ENCODE data around the gene VWA5A. TPM values are rescaled to one million over a fixed set of nuclear protein-coding genes. Genes with fewer than 3 reads are reported as not detected.

The VWA5A gene
- total RNA-seq, result 7.6 TPM

GRCh38 chr11:124114942-124115781 lies at the start of gene VWA5A:
TSS of gene VWA5A (plus strand) at chr11:124115450. CDS start at chr11:124117512, 2,062 bp downstream.
- Histone ChIP-seq H3K27me3 (no peaks in the 10 kb centered on the region), H3K36me3 (peaks cover 18 to 28% of the 10 kb centered on the region in 2 donors), H3K4me3 (peak within 1 kb of the TSS; percentile 49 to 72), H3K27ac (peak within 1 kb of the TSS; percentile 57 to 61), H3K9me3 (no peaks in the 10 kb centered on the region), H3K4me1 (peaks cover 0 to 6% of the 10 kb centered on the region in 2 donors)
- intact Hi-C loops (cut with DNase I), result loop anchor here (2.0 to 10.0 kb wide), 5 partner anchors 80 to 2000 kb away; partner anchors contain the start of genes SIAE, SPA17, STT3A and TMEM218
- TF ChIP-seq CTCF (IDR thresholded peaks at IDR 0.05), result no peak
- peak; percentile 44 to 92 for DNase-seq (ENCODE audit: low spot score in 2 of 2)

GRCh38 chr11:124068601-124069110 lies 46.6 kb upstream of the VWA5A start:
- H3K4me3 ChIP-seq, result no peak overlapping the region
- no peak for TF ChIP-seq CTCF (IDR thresholded peaks at IDR 0.05)
- no peak overlapping the region for H3K27ac ChIP-seq

GRCh38 chr11:124069429-124070401 lies 45.5 kb upstream of the VWA5A start:
- Histone ChIP-seq H3K9me3 (no peaks in the 10 kb centered on the region), H3K27me3 (no peaks in the 10 kb centered on the region), H3K4me1 (peaks cover 5% of the 10 kb centered on the region in 2 donors), H3K27ac (no peak overlapping the region), H3K36me3 (no peaks in the 10 kb centered on the region), H3K4me3 (no peak overlapping the region)
- no peak for DNase-seq (ENCODE audit: low spot score in 2 of 2)
- peak in 1 of 3 experiments; percentile 48 for TF ChIP-seq CTCF (IDR thresholded peaks at IDR 0.05)
- intact Hi-C loops (cut with DNase I), result loop anchor here (2.0 to 10.0 kb wide), 2 partner anchors 259 to 515 kb away; no protein-coding TSS in a partner anchor

More at GRCh38 chr11:124068601-124069110, 46.6 kb upstream of the VWA5A start:
- Histone ChIP-seq H3K36me3 (no peaks in the 10 kb centered on the region), H3K4me1 (peaks cover 5% of the 10 kb centered on the region in 2 donors), H3K27me3 (no peaks in the 10 kb centered on the region), H3K9me3 (no peaks in the 10 kb centered on the region)
- intact Hi-C loops (cut with DNase I), result no loop called here
- DNase-seq (ENCODE audit: low spot score in 2 of 2), result no peak

GRCh38 chr11:124070915-124071622 lies 44.2 kb upstream of the VWA5A start:
- DNase-seq (ENCODE audit: low spot score in 2 of 2), result peak in 1 of 2 donors; percentile 69
- intact Hi-C loops (cut with DNase I), result loop anchor here (1.0 to 10.0 kb wide), 3 partner anchors 124 to 514 kb away; no protein-coding TSS in a partner anchor
- Histone ChIP-seq H3K4me3 (peak overlapping the region in 1 of 2 donors; percentile 49), H3K27me3 (no peaks in the 10 kb centered on the region), H3K9me3 (no peaks in the 10 kb centered on the region), H3K27ac (no peak overlapping the region), H3K36me3 (no peaks in the 10 kb centered on the region), H3K4me1 (peaks cover 5% of the 10 kb centered on the region in 2 donors)
- peak; percentile 46 to 75 (median 75) for TF ChIP-seq CTCF (IDR thresholded peaks at IDR 0.05)

GRCh38 chr11:124071623-124071948 lies 43.7 kb upstream of the VWA5A start:
- peaks cover 5% of the 10 kb centered on the region in 2 donors for H3K4me1 ChIP-seq
- no peak for DNase-seq (ENCODE audit: low spot score in 2 of 2)
- no peaks in the 10 kb centered on the region for H3K27me3 ChIP-seq
- TF ChIP-seq CTCF (IDR thresholded peaks at IDR 0.05), result no peak
- H3K9me3 ChIP-seq, result no peaks in the 10 kb centered on the region
- no peak overlapping the region for H3K27ac ChIP-seq
- H3K4me3 ChIP-seq, result peak overlapping the region; percentile 18 to 49
- no peaks in the 10 kb centered on the region for H3K36me3 ChIP-seq
- intact Hi-C loops (cut with DNase I), result loop anchor here (1.0 to 10.0 kb wide), 3 partner anchors 124 to 513 kb away; no protein-coding TSS in a partner anchor

All from ascending aorta (tissue), 2 donors.